ENCODE results near the gene EPM2A. TPM values are rescaled to one million over a fixed set of nuclear protein-coding genes. Genes with fewer than 3 reads are reported as not detected.
"Not testable (repeated sequence)": the region's sequence is repeated elsewhere in the genome, so short reads cannot be mapped to it uniquely, and the experiment has no call there.

EPM2A gene
- total and polyA plus RNA-seq, 2 donors = 9.3 to 10.0 TPM

- Histone ChIP-seq H3K4me3 (ENCODE audit: low read length in 2 of 2) (no peak overlapping the region), H3K27me3 (ENCODE audit: control insufficient read depth in 2 of 2, insufficient read depth in 1 of 2, low read length in 1 of 2) (no peaks in the 10 kb centered on the region), H3K9me3 (ENCODE audit: control insufficient read depth in 2 of 2, insufficient read depth in 1 of 2, low read length in 1 of 2) (no peaks in the 10 kb centered on the region), H3K27ac (ENCODE audit: low read depth in 1 of 2, low read length in 1 of 2) (no peak overlapping the region), H3K4me1 (ENCODE audit: control insufficient read depth in 2 of 2, insufficient read depth in 2 of 2, low read length in 2 of 2) (no peaks in the 10 kb centered on the region), H3K36me3 (ENCODE audit: control insufficient read depth in 2 of 2, insufficient read depth in 2 of 2, low read length in 1 of 2) (no peaks in the 10 kb centered on the region)
- DNase-seq (ENCODE audit: low read depth in 6 of 9, low spot score in 9 of 9) = no peak
- 95% methylated on average over 1 of the region's 1 CpG for WGBS
Observed at GRCh38 chr6:145756170-145756662, 20.9 kb upstream of the EPM2A start.

GRCh38 chr6:145755682-145756081 is 20.4 kb upstream of the EPM2A start:
- Histone ChIP-seq H3K4me3 (ENCODE audit: low read length in 2 of 2) (no peak overlapping the region), H3K27ac (ENCODE audit: low read depth in 1 of 2, low read length in 1 of 2) (no peak overlapping the region), H3K4me1 (ENCODE audit: control insufficient read depth in 2 of 2, insufficient read depth in 2 of 2, low read length in 2 of 2) (no peaks in the 10 kb centered on the region), H3K27me3 (ENCODE audit: control insufficient read depth in 2 of 2, insufficient read depth in 1 of 2, low read length in 1 of 2) (no peaks in the 10 kb centered on the region), H3K36me3 (ENCODE audit: control insufficient read depth in 2 of 2, insufficient read depth in 2 of 2, low read length in 1 of 2) (no peaks in the 10 kb centered on the region), H3K9me3 (ENCODE audit: control insufficient read depth in 2 of 2, insufficient read depth in 1 of 2, low read length in 1 of 2) (no peaks in the 10 kb centered on the region)
- DNase-seq (ENCODE audit: low read depth in 6 of 9, low spot score in 9 of 9) = no peak

- H3K4me1 ChIP-seq (ENCODE audit: control insufficient read depth in 2 of 2, insufficient read depth in 2 of 2, low read length in 2 of 2) = no peaks in the 10 kb centered on the region
- no peak overlapping the region for H3K27ac ChIP-seq (ENCODE audit: low read depth in 1 of 2, low read length in 1 of 2)
- H3K36me3 ChIP-seq (ENCODE audit: control insufficient read depth in 2 of 2, insufficient read depth in 2 of 2, low read length in 1 of 2) = no peaks in the 10 kb centered on the region
- H3K9me3 ChIP-seq (ENCODE audit: control insufficient read depth in 2 of 2, insufficient read depth in 1 of 2, low read length in 1 of 2) = no peaks in the 10 kb centered on the region
- H3K27me3 ChIP-seq (ENCODE audit: control insufficient read depth in 2 of 2, insufficient read depth in 1 of 2, low read length in 1 of 2) = no peaks in the 10 kb centered on the region
- H3K4me3 ChIP-seq (ENCODE audit: low read length in 2 of 2) = no peak overlapping the region
- 97% methylated on average over 2 of the region's 2 CpGs for WGBS
- no peak for DNase-seq (ENCODE audit: low read depth in 6 of 9, low spot score in 9 of 9)
Observed at GRCh38 chr6:145752638-145753037, 17.3 kb upstream of the EPM2A start.

GRCh38 chr6:145749632-145750031 is 14.3 kb upstream of the EPM2A start:
- WGBS = 61% methylated on average over 1 of the region's 1 CpG
- Histone ChIP-seq H3K27me3 (ENCODE audit: control insufficient read depth in 2 of 2, insufficient read depth in 1 of 2, low read length in 1 of 2) (no peaks in the 10 kb centered on the region), H3K36me3 (ENCODE audit: control insufficient read depth in 2 of 2, insufficient read depth in 2 of 2, low read length in 1 of 2) (no peaks in the 10 kb centered on the region), H3K27ac (ENCODE audit: low read depth in 1 of 2, low read length in 1 of 2) (no peak overlapping the region), H3K4me1 (ENCODE audit: control insufficient read depth in 2 of 2, insufficient read depth in 2 of 2, low read length in 2 of 2) (no peaks in the 10 kb centered on the region), H3K4me3 (ENCODE audit: low read length in 2 of 2) (no peak overlapping the region), H3K9me3 (ENCODE audit: control insufficient read depth in 2 of 2, insufficient read depth in 1 of 2, low read length in 1 of 2) (no peaks in the 10 kb centered on the region)
- peak in 1 of 9 donors; percentile 34 for DNase-seq (ENCODE audit: low read depth in 6 of 9, low spot score in 9 of 9)

GRCh38 chr6:145745861-145746260 is 10.5 kb upstream of the EPM2A start:
- Histone ChIP-seq H3K27ac (ENCODE audit: low read depth in 1 of 2, low read length in 1 of 2) (no peak overlapping the region), H3K4me1 (ENCODE audit: control insufficient read depth in 2 of 2, insufficient read depth in 2 of 2, low read length in 2 of 2) (no peaks in the 10 kb centered on the region), H3K36me3 (ENCODE audit: control insufficient read depth in 2 of 2, insufficient read depth in 2 of 2, low read length in 1 of 2) (no peaks in the 10 kb centered on the region), H3K27me3 (ENCODE audit: control insufficient read depth in 2 of 2, insufficient read depth in 1 of 2, low read length in 1 of 2) (no peaks in the 10 kb centered on the region), H3K4me3 (ENCODE audit: low read length in 2 of 2) (no peak overlapping the region), H3K9me3 (ENCODE audit: control insufficient read depth in 2 of 2, insufficient read depth in 1 of 2, low read length in 1 of 2) (no peaks in the 10 kb centered on the region)
- WGBS = 100% methylated on average over 1 of the region's 1 CpG
- DNase-seq (ENCODE audit: low read depth in 6 of 9, low spot score in 9 of 9) = no peak

GRCh38 chr6:145744619-145745018 is 9.3 kb upstream of the EPM2A start:
- no peaks in the 10 kb centered on the region for H3K27me3 ChIP-seq (ENCODE audit: control insufficient read depth in 2 of 2, insufficient read depth in 1 of 2, low read length in 1 of 2)
- no peak for DNase-seq (ENCODE audit: low read depth in 6 of 9, low spot score in 9 of 9)
- no peaks in the 10 kb centered on the region for H3K36me3 ChIP-seq (ENCODE audit: control insufficient read depth in 2 of 2, insufficient read depth in 2 of 2, low read length in 1 of 2)
- no peak overlapping the region for H3K27ac ChIP-seq (ENCODE audit: low read depth in 1 of 2, low read length in 1 of 2)
- H3K4me1 ChIP-seq (ENCODE audit: control insufficient read depth in 2 of 2, insufficient read depth in 2 of 2, low read length in 2 of 2) = no peaks in the 10 kb centered on the region
- no peak overlapping the region for H3K4me3 ChIP-seq (ENCODE audit: low read length in 2 of 2)
- 96% methylated on average over 2 of the region's 2 CpGs for WGBS
- no peaks in the 10 kb centered on the region for H3K9me3 ChIP-seq (ENCODE audit: control insufficient read depth in 2 of 2, insufficient read depth in 1 of 2, low read length in 1 of 2)

- Histone ChIP-seq H3K36me3 (ENCODE audit: control insufficient read depth in 2 of 2, insufficient read depth in 2 of 2, low read length in 1 of 2) (no peaks in the 10 kb centered on the region), H3K27me3 (ENCODE audit: control insufficient read depth in 2 of 2, insufficient read depth in 1 of 2, low read length in 1 of 2) (no peaks in the 10 kb centered on the region), H3K9me3 (ENCODE audit: control insufficient read depth in 2 of 2, insufficient read depth in 1 of 2, low read length in 1 of 2) (no peaks in the 10 kb centered on the region), H3K4me1 (ENCODE audit: control insufficient read depth in 2 of 2, insufficient read depth in 2 of 2, low read length in 2 of 2) (no peaks in the 10 kb centered on the region), H3K27ac (ENCODE audit: low read depth in 1 of 2, low read length in 1 of 2) (no peak overlapping the region), H3K4me3 (ENCODE audit: low read length in 2 of 2) (no peak overlapping the region)
- 97% methylated on average over 2 of the region's 2 CpGs for WGBS
- no peak for DNase-seq (ENCODE audit: low read depth in 6 of 9, low spot score in 9 of 9)
Observed at GRCh38 chr6:145743332-145743731, 8.0 kb upstream of the EPM2A start.

- not testable (repeated sequence) for DNase-seq (ENCODE audit: low read depth in 6 of 9, low spot score in 9 of 9); H3K4me3 ChIP-seq (ENCODE audit: low read length in 2 of 2); H3K36me3 ChIP-seq (ENCODE audit: control insufficient read depth in 2 of 2, insufficient read depth in 2 of 2, low read length in 1 of 2); H3K27ac ChIP-seq (ENCODE audit: low read depth in 1 of 2, low read length in 1 of 2); H3K9me3 ChIP-seq (ENCODE audit: control insufficient read depth in 2 of 2, insufficient read depth in 1 of 2, low read length in 1 of 2); H3K4me1 ChIP-seq (ENCODE audit: control insufficient read depth in 2 of 2, insufficient read depth in 2 of 2, low read length in 2 of 2); H3K27me3 ChIP-seq (ENCODE audit: control insufficient read depth in 2 of 2, insufficient read depth in 1 of 2, low read length in 1 of 2)
- 96% methylated on average over 6 of the region's 6 CpGs for WGBS
Observed at GRCh38 chr6:145742472-145742871, 7.2 kb upstream of the EPM2A start.

GRCh38 chr6:145739685-145740084 is 4.4 kb upstream of the EPM2A start:
- 96% methylated on average over 5 of the region's 5 CpGs for WGBS
- H3K27me3 ChIP-seq (ENCODE audit: control insufficient read depth in 2 of 2, insufficient read depth in 1 of 2, low read length in 1 of 2); H3K9me3 ChIP-seq (ENCODE audit: control insufficient read depth in 2 of 2, insufficient read depth in 1 of 2, low read length in 1 of 2); H3K36me3 ChIP-seq (ENCODE audit: control insufficient read depth in 2 of 2, insufficient read depth in 2 of 2, low read length in 1 of 2); DNase-seq (ENCODE audit: low read depth in 6 of 9, low spot score in 9 of 9); H3K4me3 ChIP-seq (ENCODE audit: low read length in 2 of 2); H3K27ac ChIP-seq (ENCODE audit: low read depth in 1 of 2, low read length in 1 of 2); H3K4me1 ChIP-seq (ENCODE audit: control insufficient read depth in 2 of 2, insufficient read depth in 2 of 2, low read length in 2 of 2): not testable (repeated sequence)

- H3K36me3 ChIP-seq (ENCODE audit: control insufficient read depth in 2 of 2, insufficient read depth in 2 of 2, low read length in 1 of 2) = no peaks in the 10 kb centered on the region
- no peak for DNase-seq (ENCODE audit: low read depth in 6 of 9, low spot score in 9 of 9)
- no peaks in the 10 kb centered on the region for H3K27me3 ChIP-seq (ENCODE audit: control insufficient read depth in 2 of 2, insufficient read depth in 1 of 2, low read length in 1 of 2)
- no peak overlapping the region for H3K4me3 ChIP-seq (ENCODE audit: low read length in 2 of 2)
- no peaks in the 10 kb centered on the region for H3K9me3 ChIP-seq (ENCODE audit: control insufficient read depth in 2 of 2, insufficient read depth in 1 of 2, low read length in 1 of 2)
- H3K4me1 ChIP-seq (ENCODE audit: control insufficient read depth in 2 of 2, insufficient read depth in 2 of 2, low read length in 2 of 2) = peaks cover 0 to 4% of the 10 kb centered on the region in 2 donors
- H3K27ac ChIP-seq (ENCODE audit: low read depth in 1 of 2, low read length in 1 of 2) = no peak overlapping the region
Observed at GRCh38 chr6:145738265-145738664, 2.9 kb upstream of the EPM2A start.

Data from thymus (tissue), 11 donors.